Activated gamma-delta T cell (primary cell): Measurements from ENCODE around the gene OMP.

ENCODE experiments used
- DNase-seq: peaks from one replicate; lab custom pipeline; 2025; lab: John Stamatoyannopoulos, UW

OMP gene

DNA sequence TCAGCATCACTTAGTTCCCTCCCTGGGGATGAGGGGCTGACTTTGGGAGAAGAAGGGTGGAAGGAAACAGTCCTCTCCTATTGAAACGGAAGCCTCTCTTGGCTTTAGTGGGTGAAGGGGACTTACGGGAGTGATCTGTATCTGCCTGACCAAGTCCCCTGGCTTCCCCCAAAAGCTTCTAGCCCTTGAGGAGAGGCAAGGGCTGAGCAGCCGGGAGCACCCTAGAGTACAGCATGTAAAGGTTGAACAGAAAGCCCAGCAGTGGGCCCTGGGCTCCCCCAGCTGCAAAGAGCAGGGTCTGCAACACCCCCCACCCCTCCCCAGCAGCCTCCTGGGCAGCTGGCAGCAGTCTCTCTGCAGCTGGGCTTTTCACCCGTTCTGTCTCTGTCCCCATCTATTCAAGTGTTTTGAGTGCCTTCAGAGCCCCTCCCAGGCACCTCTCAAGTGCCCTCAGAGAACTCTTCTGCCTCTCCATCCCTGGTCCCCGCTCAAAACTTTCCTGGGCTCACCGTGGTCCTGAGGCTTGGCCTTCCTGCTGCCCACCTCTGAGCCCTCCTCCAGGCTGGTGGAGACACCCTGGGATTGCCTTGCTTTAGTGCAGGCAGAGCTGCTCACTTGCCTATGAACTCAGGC, 33.2 kb upstream of the OMP start:
- DNase-seq, result no peak

DNA sequence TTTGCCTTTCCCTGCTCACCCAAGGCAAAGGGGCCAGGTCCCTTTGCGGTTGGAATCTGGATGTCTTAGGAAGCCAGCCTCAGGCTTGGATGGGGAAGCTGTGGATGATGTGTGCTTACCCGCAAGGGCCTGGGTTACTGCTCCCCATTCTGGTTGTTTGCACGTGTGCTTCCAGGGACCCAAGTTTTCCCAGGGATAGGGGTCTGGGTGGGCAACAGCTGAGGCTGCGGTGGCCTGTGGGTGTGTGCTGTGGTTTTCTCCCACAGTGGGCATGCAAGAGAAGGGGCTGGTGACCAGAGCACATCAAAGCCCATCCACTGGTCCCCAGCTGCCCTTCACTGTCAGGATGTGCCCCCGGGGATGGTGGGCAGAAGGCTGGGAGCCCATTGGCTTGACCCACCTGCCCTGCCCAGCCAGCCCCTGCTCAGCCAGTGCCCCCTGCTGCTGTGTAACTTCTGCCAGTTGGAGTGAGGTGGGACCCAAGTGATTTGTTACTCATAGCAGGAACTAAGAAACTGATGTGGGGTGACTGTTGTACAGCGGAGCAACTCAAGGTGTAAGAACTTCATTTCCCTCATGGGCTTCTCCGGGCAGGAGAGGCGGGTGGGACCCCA, 32.6 kb upstream of the OMP start:
- no peak for DNase-seq

DNA sequence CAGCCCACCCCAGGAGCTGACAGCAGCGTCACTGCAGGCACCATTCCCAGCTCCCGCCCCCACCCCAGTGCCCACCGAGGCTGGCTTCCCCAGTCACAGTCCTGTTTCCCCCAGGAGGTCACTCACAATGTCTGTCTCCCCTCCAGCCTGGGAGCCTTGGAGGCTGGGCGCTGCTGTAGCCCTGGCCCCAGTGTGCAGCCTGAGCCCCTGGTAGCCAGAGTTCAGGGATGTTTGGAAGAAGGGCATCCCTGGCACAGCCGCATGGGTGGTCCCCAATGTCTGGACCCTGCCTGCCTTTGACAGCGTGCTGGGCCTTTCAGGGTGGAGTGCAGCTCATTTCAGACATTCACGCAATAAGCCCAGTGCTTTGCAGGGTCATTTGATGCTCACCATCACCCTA, 31.6 kb upstream of the OMP start:
- DNase-seq, result no peak

DNA sequence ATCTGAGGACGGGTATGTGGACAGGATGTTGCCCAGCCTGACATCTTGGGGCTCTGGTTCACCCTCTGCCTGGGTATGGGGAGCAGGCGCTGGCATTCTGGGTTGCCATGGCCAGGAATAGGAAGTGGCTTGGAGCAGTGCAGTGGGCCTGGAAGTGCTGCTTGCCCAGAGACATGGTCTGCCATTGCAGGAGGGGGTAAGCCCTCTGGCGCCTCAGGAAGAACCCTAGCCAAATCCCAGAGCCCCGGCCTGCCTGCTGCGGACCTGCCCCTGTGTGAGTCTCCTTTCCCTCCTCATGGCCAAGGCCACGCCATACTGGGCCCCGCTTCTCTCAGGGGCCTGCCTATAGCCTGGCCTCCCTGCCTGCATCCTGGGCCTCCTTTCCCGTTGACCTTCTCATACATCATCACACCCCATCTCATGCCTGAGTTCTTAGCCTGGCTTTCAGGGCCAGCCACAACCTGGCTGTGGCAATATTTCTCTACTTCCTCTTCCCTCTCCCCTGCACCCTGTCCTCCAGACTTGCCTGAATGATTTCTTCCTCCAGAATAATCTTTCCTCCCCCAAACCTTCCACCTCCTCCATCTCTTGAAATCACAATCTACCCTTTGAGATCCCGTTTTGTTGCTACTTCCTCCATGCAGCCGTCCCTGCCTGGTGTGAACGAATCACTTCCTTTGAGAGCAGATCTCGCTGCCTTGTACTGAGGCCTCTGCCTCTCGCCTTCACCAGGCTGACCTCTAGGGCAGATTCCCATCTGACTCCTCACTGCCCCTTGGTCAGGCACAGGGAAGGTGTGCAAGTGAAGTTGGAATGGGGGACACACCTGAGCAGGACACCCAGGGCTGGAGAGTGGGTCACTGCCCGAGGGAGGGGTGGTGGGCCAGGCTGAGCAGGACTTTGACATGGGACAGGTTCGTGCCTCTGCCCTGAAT, 30.7 kb upstream of the OMP start:
- DNase-seq, result no peak

DNA sequence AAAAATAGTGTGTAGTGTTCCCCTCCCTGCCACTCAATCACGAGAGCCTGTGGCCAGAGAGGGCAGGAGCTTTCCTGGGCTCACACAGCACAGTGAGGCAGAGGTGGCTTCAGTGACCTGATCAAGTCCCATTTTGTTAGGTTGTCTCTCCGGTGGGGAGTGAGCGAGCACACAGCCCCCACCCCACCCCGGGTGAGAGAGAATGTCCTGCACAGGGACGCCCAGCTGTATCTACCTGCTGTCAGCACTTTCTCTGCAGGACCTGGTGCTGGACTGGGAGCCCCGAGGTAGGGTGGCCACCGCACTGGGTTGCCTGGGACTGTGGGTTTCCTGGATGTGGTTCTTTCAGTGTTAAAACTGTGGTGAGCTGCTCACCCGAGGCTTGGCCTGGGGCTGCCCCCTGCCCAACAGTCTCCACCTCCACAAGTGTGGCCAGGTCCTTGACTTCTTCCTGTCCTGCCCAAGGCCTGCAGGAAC, 29.8 kb upstream of the OMP start:
- no peak for DNase-seq

DNA sequence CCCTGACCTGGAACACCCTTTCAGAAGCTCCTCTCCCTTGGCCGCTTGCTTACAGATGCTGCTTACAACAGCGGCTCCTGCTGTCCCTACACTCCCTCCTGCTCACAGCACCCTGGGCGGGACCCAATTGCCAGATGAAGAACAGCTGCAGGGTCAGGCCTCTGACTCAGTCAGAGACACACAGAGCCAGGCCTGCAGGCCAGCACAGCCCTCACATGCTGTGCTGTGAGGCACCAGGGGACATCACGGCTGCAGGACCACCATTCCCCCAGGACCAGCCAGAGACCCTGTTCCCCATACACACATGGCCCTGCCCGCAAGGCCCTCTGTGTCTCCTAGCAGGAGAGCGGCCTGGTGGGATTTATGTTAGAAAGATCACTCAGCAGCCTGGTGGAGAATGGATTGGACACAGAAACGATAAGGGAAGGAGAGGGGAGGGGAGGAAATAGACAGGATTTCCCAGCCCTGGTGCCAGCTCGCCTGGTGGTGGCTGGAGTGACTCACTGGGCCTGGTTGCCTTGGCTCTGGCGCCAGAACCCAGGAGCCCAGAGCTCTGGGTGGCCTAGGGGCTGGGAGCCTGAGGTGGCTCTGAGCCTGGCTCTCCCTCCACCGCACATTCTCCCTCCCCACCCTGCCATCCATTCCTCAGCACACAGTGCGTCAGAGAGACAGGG, 29.2 kb upstream of the OMP start:
- no peak for DNase-seq

DNA sequence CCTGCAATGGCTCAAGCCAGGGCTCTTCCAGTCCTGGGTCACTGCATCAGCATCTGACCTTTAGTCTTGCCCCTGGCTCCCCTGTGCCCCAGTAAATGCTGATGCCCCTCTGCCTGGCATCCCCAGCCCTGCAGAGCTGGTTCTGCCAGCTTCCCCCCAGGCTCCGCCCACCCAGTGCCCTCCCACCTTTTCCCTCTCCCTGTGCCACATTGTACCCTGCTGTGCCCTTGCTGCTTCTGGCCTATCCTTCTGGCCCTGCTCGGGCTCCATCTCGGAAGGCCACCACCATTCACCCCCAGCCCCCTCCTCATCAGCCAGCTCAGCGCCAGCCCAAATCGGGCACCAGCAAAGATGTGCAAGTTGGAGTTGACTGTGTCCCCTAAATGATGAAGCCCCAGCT, 28.4 kb upstream of the OMP start:
- no peak for DNase-seq

DNA sequence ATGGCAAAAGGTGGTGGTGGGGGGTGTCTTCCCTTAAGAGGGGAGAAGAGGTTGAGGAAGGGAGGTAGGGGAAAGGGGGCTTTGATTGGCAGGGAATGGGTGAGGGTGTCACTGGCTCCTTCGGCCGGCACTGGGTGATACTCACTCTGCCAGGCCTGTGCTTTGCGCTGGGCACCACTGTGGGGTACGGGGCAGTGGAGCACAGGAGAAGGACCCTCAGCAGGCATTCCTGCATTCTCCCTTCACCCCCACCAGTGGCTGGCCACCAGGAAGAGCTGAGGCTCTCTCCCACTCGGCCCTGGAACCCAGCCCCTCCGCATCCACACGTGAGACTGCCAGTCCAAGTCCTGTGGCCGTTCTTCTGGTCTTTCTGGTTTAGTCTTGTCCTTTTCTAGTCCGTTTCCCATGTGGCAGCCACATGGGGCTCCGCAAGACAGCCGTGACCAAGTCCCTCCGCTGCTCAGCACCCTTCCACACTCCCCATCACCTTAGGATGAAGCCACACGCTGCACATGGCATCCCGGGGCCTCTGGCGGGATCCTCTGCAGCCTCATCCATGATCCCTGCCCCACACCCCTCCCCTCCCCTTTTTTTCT, 27.9 kb upstream of the OMP start:
- no peak for DNase-seq

DNA sequence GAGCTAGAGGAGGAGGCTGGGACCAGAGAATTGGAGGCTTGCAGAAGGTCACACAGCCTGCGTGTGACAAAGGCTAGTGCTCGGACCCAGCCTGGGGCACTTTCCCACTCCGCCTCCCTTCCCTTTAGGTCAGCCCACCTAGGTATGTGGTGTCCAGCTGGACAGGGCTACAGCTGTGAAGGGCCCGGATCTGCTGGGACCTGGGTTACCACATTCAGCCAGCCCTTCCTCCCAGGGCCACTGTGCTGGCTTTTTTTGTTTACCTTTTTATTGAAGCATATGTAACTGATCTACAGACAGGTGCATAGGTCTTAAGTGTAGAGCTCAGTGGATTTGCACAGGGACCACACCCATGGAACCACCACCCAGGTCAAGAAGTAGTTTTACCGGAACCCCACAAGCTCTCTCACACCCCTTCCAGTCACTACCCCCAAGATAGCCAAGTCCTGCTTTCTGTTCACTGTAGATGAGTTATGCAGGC, 27.2 kb upstream of the OMP start:
- DNase-seq, result no peak

DNA sequence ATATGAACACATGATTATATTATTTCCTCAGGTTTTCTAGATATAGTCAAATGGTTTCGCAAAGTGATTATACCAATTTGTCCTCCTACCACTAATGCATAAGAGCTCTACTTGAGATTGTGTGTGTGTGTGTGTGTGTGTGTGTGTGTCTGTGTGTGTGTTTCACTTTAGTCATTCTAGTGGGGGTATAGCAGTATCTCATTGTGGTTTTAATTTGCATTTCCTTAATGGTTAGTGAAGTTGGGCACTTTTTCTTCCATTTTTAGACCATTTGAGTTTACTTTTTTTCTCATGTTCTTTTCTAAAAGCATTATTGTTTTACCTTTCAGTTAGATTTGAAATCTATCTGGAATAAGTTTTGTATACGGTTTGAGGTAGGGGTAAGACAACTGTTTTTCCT, 23.0 kb upstream of the OMP start:
- no peak for DNase-seq

DNA sequence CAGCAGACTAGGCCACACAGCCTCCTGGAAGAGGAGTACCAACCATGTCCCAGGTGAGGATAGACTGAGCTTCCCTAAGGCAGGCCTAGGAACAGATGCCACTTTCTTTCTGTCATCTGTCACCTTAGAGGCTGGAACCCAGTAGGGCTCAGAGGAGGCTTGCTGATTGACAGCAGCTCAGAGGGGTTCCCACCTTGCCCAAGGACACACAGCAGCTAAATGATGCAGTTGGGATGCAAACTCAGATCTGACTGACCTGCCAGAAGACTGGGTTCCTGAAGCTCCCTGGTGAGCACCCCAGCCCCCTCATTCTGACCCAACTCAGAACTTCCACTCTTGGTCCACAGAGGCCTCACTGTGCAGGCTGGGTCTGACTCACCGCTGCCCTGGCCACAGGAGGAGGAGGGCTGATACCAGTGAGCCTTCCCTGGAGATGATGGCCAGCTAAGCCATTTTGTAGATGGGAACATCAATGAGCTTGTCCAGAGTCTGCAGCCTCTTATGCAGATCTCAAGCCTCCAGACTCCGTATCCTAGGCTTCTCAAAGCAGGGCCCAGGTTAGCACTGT, 21.9 kb upstream of the OMP start:
- no peak for DNase-seq

DNA sequence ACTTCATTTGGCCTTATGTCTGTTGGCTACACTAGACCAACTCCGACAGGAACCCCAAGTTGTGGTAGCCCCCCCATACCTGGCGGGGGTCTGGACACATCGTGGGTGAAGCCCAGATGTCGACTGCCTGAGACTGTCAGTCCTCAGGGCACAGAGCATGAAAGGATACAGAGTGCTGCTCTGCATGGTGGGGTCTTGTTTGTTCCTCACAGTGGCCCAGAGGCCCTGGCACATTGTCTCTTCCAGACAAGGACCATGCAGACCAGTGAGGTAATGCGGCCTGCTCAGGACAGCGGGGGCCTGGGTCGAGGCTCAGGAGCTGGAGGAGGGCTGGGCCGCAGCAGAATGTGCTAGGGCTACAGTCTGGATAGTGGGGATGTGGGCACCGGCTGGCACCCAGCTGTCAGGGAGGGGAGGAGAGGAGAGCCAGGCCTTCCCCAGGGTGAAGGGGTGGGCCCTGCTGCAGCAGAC, 21.2 kb upstream of the OMP start:
- no peak for DNase-seq

DNA sequence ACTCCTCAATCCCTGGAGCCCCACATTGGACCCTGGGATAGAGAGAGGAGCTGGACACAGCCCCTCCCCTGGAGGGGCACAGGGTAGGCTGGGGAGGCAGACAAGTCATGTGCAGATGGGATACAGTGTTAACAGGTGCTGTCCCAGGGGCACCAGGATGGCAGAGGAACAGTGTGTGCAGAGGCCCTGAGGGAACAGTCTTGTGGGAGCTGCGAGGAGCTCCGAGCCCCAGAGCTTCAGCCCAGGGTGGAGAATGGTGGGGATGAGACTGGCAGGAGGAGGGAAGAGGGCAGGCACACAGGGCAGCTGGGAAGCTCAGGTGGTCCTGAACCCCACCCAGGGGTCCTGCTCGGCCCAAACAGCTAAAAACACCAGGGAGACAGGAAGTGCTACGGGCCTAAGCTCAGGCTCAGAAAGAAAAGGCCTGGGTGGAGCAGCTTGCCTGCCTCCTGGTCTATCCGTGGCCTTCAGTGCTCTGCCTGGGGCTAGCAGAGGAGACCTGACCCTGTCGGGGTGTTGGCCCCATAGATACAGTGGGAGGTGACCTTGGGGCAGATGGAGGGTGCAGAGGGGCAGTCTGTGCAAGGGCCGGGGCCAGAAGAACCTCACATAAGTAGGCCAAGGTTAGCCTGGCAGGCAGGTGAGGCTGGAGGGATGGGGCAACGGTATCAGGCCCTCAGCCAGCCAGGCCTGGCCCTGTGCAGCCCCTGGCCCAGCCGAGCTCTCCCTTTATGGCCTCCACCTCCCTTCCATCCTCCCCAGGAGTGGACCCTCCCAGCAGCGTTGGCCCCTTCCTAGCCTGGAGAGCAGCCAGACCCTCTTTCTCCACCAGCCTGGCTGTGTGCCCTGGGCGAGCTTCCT, 20.4 kb upstream of the OMP start:
- DNase-seq, result no peak

DNA sequence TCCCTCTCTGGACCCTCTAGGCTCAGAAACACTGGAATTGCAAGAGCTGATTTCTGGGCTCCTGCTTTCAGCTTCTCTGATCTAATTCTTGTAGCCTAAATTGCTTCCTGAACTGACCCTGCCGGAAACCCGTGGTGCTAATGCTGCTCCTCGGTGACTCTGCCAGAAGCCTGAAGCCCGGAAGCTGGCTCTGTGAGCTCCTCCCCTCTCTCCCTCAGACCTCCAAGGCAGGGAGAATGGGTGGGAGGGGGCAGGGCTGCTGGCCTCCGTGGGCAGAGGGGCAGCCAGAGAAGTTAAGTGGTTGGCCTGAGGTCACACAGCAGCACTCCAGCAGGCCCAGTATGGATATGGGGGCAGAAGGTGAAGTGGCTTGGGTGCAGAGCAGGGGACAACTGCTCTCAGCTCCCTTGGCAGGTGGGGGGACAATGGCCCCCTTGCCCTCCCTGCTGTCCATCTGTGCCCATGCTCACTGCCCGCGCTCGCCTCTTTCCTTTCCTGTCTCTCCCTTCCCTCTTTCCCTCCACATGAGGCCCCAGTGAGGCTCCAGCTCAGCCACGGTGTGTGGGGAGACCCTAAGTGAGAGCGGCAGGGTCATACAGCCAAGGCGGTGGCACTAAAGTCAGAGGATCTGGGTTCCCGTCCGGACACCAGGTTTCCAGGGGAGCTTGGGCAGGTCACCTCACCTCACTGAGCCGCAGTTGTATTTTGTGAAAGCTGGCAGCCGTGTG, 19.6 kb upstream of the OMP start:
- no peak for DNase-seq

DNA sequence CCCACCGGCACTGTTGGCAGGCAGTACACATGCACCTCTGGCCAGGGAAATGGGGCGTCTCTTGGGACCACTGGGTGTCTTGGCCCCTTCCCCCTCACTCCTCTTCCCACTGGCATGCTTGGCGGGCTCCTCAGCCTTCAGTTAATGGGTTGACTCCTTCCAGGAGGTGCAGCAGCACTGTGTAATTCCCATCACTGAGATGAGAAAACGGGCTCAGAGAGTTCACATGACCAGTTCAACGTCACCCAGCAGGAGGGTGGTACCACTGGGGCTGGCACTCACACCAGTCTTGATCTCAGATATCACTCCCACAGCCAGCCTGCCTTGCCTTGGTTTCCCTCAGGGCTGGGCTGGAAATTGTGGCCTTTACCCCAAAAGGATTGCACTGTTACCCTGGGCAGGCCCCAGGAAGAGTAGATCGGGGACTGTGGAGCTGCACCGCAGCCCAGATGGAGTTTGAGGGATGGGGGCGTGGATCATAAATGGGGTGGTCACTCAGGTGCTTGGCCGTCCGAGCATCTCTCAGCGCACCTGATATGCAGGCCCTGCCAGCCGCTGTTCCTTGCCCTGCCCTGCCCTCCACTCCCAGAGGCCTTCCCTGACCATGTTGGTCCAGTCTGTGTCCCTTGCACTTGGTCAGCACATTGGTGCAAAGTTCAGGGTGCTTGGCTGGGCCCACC, 18.9 kb upstream of the OMP start:
- no peak for DNase-seq

DNA sequence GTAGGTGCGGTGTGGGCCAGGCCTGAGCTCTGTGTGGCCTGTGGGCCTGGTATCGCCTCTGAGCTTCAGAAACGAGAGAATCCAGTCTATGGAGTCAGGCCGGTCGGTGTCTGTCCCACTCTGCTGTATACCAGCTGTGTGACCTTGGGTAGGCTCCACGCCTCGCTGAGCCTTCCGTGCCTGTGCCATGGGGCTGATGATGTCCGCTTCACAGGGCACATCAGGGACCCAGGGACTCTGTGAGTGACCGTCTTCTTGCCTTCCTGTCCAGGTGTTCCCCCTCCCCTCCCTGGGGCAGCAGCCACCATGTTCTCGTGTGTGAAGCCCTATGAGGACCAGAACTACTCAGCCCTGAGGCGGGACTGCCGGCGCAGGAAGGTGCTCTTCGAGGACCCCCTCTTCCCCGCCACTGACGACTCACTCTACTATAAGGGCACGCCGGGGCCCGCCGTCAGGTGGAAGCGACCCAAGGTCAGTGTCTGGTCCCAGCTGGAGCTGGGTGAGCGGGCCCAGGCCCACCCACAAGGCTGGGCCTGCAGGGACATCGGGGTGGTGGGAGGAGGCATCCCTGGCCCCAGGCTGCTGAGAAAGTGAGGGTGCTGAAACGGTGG, 18.0 kb upstream of the OMP start:
- no peak for DNase-seq

DNA sequence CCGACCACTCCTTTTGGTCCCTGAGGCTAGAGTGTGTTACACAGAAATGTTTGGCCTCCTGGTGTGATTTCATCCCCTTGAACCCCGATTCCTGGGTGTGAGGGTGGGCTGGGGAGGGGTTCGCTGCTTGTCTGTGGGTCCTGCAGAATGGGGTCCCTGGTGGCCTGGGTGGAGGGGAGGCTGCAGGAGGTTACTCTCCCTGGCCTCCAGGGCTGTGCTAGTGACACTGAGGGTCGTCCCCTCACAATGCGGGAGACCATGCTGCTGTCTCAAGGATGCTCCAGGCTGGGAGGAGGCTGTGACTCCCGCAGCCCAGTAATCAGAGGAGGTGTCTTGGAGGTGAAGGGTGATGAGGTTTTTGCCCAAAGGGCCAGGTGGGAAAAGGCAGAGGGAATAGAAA, 17.0 kb upstream of the OMP start:
- no peak for DNase-seq
